ACHN (cell line): ENCODE data around the gene SLC13A4.
"Not testable (repeated sequence)": the region's sequence is repeated elsewhere in the genome, so short reads cannot be mapped to it uniquely, and the experiment has no call there.

ENCODE experiments used
- DNase-seq: peaks from one replicate; pipeline ENCODE4 v3.0.0-alpha.2; 2015
- in situ Hi-C: cut with HindIII; loops from 2 replicates; pipeline ENCODE4 v1.10.0; 2017; ENCODE audit warnings: low sequenced_read_pairs, low pct_ligation_motif_present, low pct_unique_long_range_greater_than_20kb

The SLC13A4 gene

GRCh38 chr7:135756191-135756590, 28.2 kb upstream of the SLC13A4 start:
- in situ Hi-C loops: no loop called here
- DNase-seq: no peak

GRCh38 chr7:135755351-135755753, 27.4 kb upstream of the SLC13A4 start:
- DNase-seq: no peak
- in situ Hi-C loops: no loop called here

GRCh38 chr7:135753616-135754413, 25.8 kb upstream of the SLC13A4 start:
- in situ Hi-C loops: no loop called here
- no peak for DNase-seq

GRCh38 chr7:135748770-135749169, 20.8 kb upstream of the SLC13A4 start, which contains the start of gene FAM180A:
FAM180A (minus strand) TSS chr7:135748813; CDS start chr7:135748580, 233 bp downstream.
- in situ Hi-C loops: no loop called here
- DNase-seq: no peak

GRCh38 chr7:135747366-135747765, 19.4 kb upstream of the SLC13A4 start:
- in situ Hi-C loops: no loop called here

GRCh38 chr7:135745703-135746312, 17.8 kb upstream of the SLC13A4 start:
- in situ Hi-C loops: no loop called here
- DNase-seq: no peak

More at GRCh38 chr7:135747366-135747765, 19.4 kb upstream of the SLC13A4 start:
- no peak for DNase-seq

GRCh38 chr7:135744938-135745702, 17.1 kb upstream of the SLC13A4 start:
- in situ Hi-C loops: no loop called here
- no peak for DNase-seq

GRCh38 chr7:135743907-135744731, 16.1 kb upstream of the SLC13A4 start:
- in situ Hi-C loops: no loop called here

GRCh38 chr7:135742371-135742770, 14.4 kb upstream of the SLC13A4 start:
- DNase-seq: no peak
- in situ Hi-C loops: no loop called here

More at GRCh38 chr7:135743907-135744731, 16.1 kb upstream of the SLC13A4 start:
- no peak for DNase-seq

- in situ Hi-C loops: no loop called here
- no peak for DNase-seq
Measured at GRCh38 chr7:135741905-135742304, 13.9 kb upstream of the SLC13A4 start.

GRCh38 chr7:135740889-135741288, 12.9 kb upstream of the SLC13A4 start:
- no peak for DNase-seq
- in situ Hi-C loops: no loop called here

GRCh38 chr7:135737306-135737647, 9.3 kb upstream of the SLC13A4 start:
- in situ Hi-C loops, DNase-seq: not testable (repeated sequence)

- in situ Hi-C loops: no loop called here
- DNase-seq: no peak
Measured at GRCh38 chr7:135736586-135737305, 8.8 kb upstream of the SLC13A4 start.

GRCh38 chr7:135734343-135734689, 6.3 kb upstream of the SLC13A4 start:
- in situ Hi-C loops: no loop called here
- no peak for DNase-seq

- DNase-seq: no peak
- in situ Hi-C loops: no loop called here
Measured at GRCh38 chr7:135733603-135734342, 5.8 kb upstream of the SLC13A4 start.

GRCh38 chr7:135731131-135731530, 3.1 kb upstream of the SLC13A4 start:
- no peak for DNase-seq
- in situ Hi-C loops: no loop called here

GRCh38 chr7:135729230-135729629, 1.2 kb upstream of the SLC13A4 start:
- DNase-seq: no peak
- in situ Hi-C loops: no loop called here
